ENCODE data around the gene PRLR.
"Not testable (repeated sequence)": the region's sequence is repeated elsewhere in the genome, so short reads cannot be mapped to it uniquely, and the experiment has no call there.

Gene PRLR

GRCh38 chr5:35197351-35197750 is 32.9 kb downstream of the PRLR start:
- DNase-seq (ENCODE audit: low read depth in 2 of 2) = no peak

GRCh38 chr5:35195472-35195852 is 34.8 kb downstream of the PRLR start:
- DNase-seq (ENCODE audit: low read depth in 2 of 2) = no peak

GRCh38 chr5:35194635-35195471 is 35.4 kb downstream of the PRLR start:
- no peak for DNase-seq (ENCODE audit: low read depth in 2 of 2)

GRCh38 chr5:35192506-35192905 is 37.8 kb downstream of the PRLR start:
- DNase-seq (ENCODE audit: low read depth in 2 of 2) = no peak

- DNase-seq (ENCODE audit: low read depth in 2 of 2) = not testable (repeated sequence)
Observed at GRCh38 chr5:35189801-35190200, 40.5 kb downstream of the PRLR start.

- no peak for DNase-seq (ENCODE audit: low read depth in 2 of 2)
Observed at GRCh38 chr5:35188031-35188457, 42.2 kb downstream of the PRLR start.

- DNase-seq (ENCODE audit: low read depth in 2 of 2) = not testable (repeated sequence)
Observed at GRCh38 chr5:35187621-35188020, 42.7 kb downstream of the PRLR start.

- no peak for DNase-seq (ENCODE audit: low read depth in 2 of 2)
Observed at GRCh38 chr5:35186749-35187148, 43.5 kb downstream of the PRLR start.

GRCh38 chr5:35185518-35185917 is 44.8 kb downstream of the PRLR start:
- DNase-seq (ENCODE audit: low read depth in 2 of 2) = no peak

GRCh38 chr5:35183556-35183955 is 46.7 kb downstream of the PRLR start:
- no peak for DNase-seq (ENCODE audit: low read depth in 2 of 2)

GRCh38 chr5:35182910-35183535 is 47.3 kb downstream of the PRLR start:
- DNase-seq (ENCODE audit: low read depth in 2 of 2) = no peak

GRCh38 chr5:35182486-35182885 is 47.8 kb downstream of the PRLR start:
- no peak for DNase-seq (ENCODE audit: low read depth in 2 of 2)

GRCh38 chr5:35180046-35180445 is 50.2 kb downstream of the PRLR start:
- DNase-seq (ENCODE audit: low read depth in 2 of 2) = no peak

- no peak for DNase-seq (ENCODE audit: low read depth in 2 of 2)
Observed at GRCh38 chr5:35177783-35178182, 52.5 kb downstream of the PRLR start.

GRCh38 chr5:35172533-35172932 is 57.8 kb downstream of the PRLR start:
- DNase-seq (ENCODE audit: low read depth in 2 of 2) = no peak

- DNase-seq (ENCODE audit: low read depth in 2 of 2) = no peak
Observed at GRCh38 chr5:35171991-35172390, 58.3 kb downstream of the PRLR start.

- no peak for DNase-seq (ENCODE audit: low read depth in 2 of 2)
Observed at GRCh38 chr5:35171078-35171477, 59.2 kb downstream of the PRLR start.

- DNase-seq (ENCODE audit: low read depth in 2 of 2) = no peak
Observed at GRCh38 chr5:35166043-35166442, 64.2 kb downstream of the PRLR start.

GRCh38 chr5:35164860-35165542 is 65.3 kb downstream of the PRLR start:
- no peak for DNase-seq (ENCODE audit: low read depth in 2 of 2)

GRCh38 chr5:35163710-35164033 is 66.6 kb downstream of the PRLR start:
- no peak for DNase-seq (ENCODE audit: low read depth in 2 of 2)

- DNase-seq (ENCODE audit: low read depth in 2 of 2) = no peak
Observed at GRCh38 chr5:35162848-35163709, 67.2 kb downstream of the PRLR start.
